AG04449 (cell line): Measurements from ENCODE around the gene IQUB.

Experiments used
- CTCF ChIA-PET: fragments of 350-600 bp; formaldehyde crosslinking; extraction: SDS; loops from one replicate; lab custom pipeline; 2021; ENCODE audit warnings: antibody characterized with exemption; lab: Yijun Ruan, JAX
- POLR2A ChIA-PET: fragments of 400-600, 350-600 bp; formaldehyde crosslinking; extraction: SDS; loops from one replicate; lab custom pipeline; 2020; ENCODE audit warnings: antibody characterized with exemption, inconsistent platforms; lab: Yijun Ruan, JAX
- DNase-seq: peaks from one replicate; pipeline ENCODE4 v3.0.0-alpha.2; 2010; ENCODE audit warnings: low read depth, low spot score
- H3K4me3 ChIP-seq: 2 replicates; pipeline ENCODE4 v1.5.1; 2011; ENCODE audit warnings: low read depth, mild to moderate bottlenecking, control low read depth, low read length
- TF ChIP-seq, protein P1 (sequence below): IDR thresholded peaks from one replicate; pipeline ENCODE4 v1.5.1; 2011; ENCODE audit warnings: mild to moderate bottlenecking, moderate library complexity, low read length, control low read depth, inconsistent platforms; ENCODE audit not compliant: insufficient read depth; ENCODE audit errors: missing control alignments

IQUB gene

DNA sequence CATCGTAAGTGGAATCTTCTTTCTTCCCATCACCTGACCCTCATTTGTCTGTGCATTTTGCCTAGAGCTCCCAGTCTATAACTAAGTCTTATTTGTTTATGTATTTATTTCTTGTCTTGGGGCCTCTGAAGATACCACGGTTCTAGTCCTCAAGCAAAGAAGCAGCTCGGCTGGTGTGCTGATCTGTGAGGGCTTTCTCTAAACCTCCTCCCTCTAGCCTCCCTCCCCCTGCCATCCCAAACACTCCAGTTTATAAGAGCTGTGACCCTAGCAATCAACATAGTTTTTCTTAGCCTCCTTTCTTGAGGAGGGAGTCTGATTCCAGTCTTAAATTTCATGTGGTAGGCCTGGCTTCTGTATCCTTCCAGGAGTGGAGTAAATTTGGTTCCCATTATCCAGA lies 38.9 kb upstream of the IQUB start:
- DNase-seq = no peak
- no peak overlapping the region for H3K4me3 ChIP-seq
- ChIA-PET POLR2A (interaction anchor here (0.8 kb wide), 1 partner anchor 15 kb away, joined by 4 read pairs; the partner anchor contains the start of gene NDUFA5), CTCF (interaction anchor here (1.2 to 1.3 kb wide), 2 partner anchors 8 to 13 kb away, joined by 4 read pairs; no protein-coding TSS in a partner anchor)
- TF ChIP-seq, protein P1, sequence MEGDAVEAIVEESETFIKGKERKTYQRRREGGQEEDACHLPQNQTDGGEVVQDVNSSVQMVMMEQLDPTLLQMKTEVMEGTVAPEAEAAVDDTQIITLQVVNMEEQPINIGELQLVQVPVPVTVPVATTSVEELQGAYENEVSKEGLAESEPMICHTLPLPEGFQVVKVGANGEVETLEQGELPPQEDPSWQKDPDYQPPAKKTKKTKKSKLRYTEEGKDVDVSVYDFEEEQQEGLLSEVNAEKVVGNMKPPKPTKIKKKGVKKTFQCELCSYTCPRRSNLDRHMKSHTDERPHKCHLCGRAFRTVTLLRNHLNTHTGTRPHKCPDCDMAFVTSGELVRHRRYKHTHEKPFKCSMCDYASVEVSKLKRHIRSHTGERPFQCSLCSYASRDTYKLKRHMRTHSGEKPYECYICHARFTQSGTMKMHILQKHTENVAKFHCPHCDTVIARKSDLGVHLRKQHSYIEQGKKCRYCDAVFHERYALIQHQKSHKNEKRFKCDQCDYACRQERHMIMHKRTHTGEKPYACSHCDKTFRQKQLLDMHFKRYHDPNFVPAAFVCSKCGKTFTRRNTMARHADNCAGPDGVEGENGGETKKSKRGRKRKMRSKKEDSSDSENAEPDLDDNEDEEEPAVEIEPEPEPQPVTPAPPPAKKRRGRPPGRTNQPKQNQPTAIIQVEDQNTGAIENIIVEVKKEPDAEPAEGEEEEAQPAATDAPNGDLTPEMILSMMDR = no peak

DNA sequence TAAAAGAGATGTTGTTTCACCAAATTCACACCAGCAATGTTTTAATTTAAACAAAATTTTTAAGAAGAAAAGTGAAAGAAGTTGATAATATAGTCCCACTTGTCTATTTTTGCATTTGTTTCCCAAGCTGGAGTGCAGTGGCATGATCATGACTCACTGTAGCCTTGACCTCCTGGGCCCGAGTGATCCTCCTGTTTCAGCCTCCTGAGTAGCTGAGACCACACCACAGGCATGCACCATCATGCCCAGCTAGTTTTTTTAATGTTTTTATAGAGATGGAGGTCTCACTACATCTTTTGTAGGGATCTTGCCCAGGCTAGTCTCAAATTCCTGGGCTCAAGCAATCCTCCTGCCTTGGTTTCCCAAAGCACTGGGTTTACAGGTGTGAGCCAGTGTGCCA lies 37.3 kb upstream of the IQUB start:
- TF ChIP-seq, protein P1 = no peak
- H3K4me3 ChIP-seq = no peak overlapping the region
- CTCF ChIA-PET = interaction anchor here (3.3 kb wide), 1 partner anchor 9 kb away, joined by 11 read pairs; no protein-coding TSS in a partner anchor
- no peak for DNase-seq
- POLR2A ChIA-PET = no interaction called here

DNA sequence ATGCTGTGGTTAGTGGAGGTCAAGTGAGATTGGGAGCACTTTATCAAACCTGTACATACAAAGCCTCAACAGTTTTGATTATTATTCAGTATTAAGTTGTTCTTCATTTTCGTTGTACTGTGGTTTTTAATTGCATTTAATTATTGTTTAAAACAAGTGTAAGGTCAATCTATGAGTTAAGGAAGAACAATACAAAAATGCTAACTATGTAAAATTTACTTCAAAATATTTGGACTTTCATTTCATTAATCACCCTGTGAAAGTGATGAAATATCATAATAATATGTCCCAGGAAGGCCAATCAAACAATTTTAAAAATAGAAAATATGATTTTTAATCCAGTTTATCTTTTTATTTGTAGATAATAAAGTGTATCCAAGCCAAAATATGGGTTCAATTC lies 36.8 kb upstream of the IQUB start:
- TF ChIP-seq, protein P1 = no peak
- CTCF ChIA-PET = interaction anchor here (0.9 to 3.3 kb wide), 2 partner anchors 10 to 12 kb away, joined by 3 to 11 read pairs; no protein-coding TSS in a partner anchor
- no peak for DNase-seq
- POLR2A ChIA-PET = no interaction called here
- no peak overlapping the region for H3K4me3 ChIP-seq

DNA sequence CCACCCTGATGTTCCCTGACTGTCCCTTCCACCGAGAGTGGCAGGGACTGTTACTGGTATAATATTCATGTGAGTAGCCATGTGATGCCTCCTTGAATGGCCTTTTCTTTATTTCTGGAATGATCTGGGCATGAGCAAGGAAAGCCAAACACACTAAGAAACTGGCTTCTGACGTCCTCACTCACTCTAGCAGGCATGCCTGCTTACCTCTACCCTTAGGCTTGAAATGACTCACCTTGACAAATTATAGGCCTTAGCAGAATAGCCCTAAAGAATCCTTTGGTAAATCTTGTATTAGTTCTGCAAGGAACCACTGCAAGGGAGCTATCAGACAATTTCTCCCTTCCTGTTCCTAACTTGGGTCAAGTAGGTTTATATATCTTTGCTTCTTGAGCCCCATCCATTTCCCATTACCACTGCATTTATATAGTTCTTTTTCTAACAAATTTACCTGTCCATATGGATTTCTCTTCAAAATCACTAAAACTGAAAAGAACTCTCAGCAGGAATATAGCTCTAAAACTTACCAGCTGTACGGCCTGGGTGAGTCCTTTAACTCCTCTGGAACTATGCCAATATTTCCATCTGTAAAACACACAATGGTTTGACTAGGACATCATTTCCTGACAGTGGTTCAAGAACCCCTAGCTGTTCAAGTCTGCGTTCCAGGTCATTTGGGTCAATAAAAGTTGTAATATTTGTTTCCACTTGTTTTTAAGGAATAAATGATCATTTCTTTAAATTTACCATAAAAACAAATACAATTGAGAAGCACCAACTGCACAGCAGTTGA lies 36.2 kb upstream of the IQUB start:
- no peak overlapping the region for H3K4me3 ChIP-seq
- ChIA-PET CTCF (interaction anchor here (0.9 to 3.3 kb wide), 2 partner anchors 10 to 12 kb away, joined by 3 to 11 read pairs; no protein-coding TSS in a partner anchor), POLR2A (no interaction called here)
- DNase-seq = no peak
- TF ChIP-seq, protein P1 = no peak

DNA sequence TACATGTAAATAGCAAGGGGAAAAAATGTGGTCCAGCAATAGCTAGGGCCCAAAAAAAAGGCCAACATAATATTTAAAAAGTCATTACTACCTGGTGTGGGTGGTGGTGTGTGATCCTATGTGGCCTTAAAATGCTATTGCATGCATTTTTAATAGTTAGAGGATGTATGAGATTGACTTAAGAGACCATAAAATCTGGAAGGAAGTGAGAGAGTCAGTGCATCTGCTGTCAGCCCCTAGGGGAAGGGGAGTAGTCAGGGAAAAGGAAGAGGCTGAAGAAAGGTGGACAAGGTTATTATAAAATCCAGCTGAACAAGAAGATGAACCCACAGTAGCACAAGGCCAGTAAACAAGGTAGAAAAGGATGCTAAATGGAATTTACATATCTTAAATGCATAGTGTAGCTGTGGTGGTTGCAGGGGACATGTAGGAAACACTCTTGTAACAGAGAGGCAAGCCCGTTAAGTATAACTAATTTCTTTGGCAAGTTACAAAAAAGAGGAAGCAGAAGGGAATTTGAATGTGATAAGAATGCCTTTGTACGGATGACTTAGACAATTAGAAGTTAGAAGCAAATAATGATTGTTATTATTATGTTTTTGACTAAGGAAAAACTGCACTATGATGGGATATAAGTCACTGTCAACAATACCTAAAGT lies 35.1 kb upstream of the IQUB start:
- H3K4me3 ChIP-seq = no peak overlapping the region
- DNase-seq = no peak
- CTCF ChIA-PET = interaction anchor here (3.3 kb wide), 1 partner anchor 11 kb away, joined by 11 read pairs; no protein-coding TSS in a partner anchor
- POLR2A ChIA-PET = no interaction called here
- TF ChIP-seq, protein P1 = no peak

DNA sequence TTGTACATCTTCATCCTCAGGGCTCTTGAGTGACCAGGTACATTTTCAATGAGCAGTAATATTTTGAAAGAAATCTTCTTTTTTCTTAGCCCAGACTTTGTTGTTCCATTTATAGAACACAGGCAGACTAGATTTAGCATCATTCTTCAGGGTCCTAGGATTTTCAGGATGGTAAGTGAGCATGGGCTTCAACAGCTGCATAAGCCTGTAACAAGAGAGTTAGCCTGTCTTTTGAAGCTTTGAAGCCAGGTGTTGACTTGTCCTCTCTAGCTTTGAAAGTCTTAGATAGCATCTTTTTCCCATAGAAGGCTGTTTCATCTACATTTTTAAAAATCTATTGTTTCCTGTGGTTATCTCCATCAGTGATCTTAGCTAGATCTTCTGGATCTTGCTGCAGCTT lies 27.7 kb upstream of the IQUB start:
- no peak for DNase-seq
- TF ChIP-seq, protein P1 = no peak
- ChIA-PET POLR2A (no interaction called here), CTCF (no interaction called here)
- H3K4me3 ChIP-seq = no peak overlapping the region
